Measurements from ENCODE around the gene HSD11B2.

The HSD11B2 gene

GRCh38 chr16:67396159-67397035 is 34.5 kb upstream of the HSD11B2 start:
- no peak for FAIRE-seq
- peak; percentile 58 for DNase-seq (ENCODE audit: low spot score)

GRCh38 chr16:67397036-67397801 is 33.7 kb upstream of the HSD11B2 start:
- DNase-seq (ENCODE audit: low spot score): no peak
- FAIRE-seq: no peak

GRCh38 chr16:67397812-67398545 is 32.9 kb upstream of the HSD11B2 start:
- FAIRE-seq: no peak
- no peak for DNase-seq (ENCODE audit: low spot score)

GRCh38 chr16:67398546-67399217 is 32.2 kb upstream of the HSD11B2 start:
- no peak for FAIRE-seq
- DNase-seq (ENCODE audit: low spot score): no peak

- no peak for DNase-seq (ENCODE audit: low spot score)
- FAIRE-seq: no peak
These were observed 31.6 kb upstream of the HSD11B2 start for GRCh38 chr16:67399218-67399733.

GRCh38 chr16:67399749-67400704 is 30.9 kb upstream of the HSD11B2 start:
- no peak for FAIRE-seq
- DNase-seq (ENCODE audit: low spot score): no peak

- FAIRE-seq (no peak), DNase-seq (ENCODE audit: low spot score) (no peak)
These were observed 30.0 kb upstream of the HSD11B2 start for GRCh38 chr16:67400901-67401300.

- DNase-seq (ENCODE audit: low spot score) (no peak), FAIRE-seq (no peak)
These were observed 26.9 kb upstream of the HSD11B2 start for GRCh38 chr16:67403976-67404555.

- FAIRE-seq (no peak), DNase-seq (ENCODE audit: low spot score) (no peak)
These were observed 26.1 kb upstream of the HSD11B2 start for GRCh38 chr16:67404740-67405226.

GRCh38 chr16:67405336-67405735 is 25.6 kb upstream of the HSD11B2 start:
- FAIRE-seq (no peak), DNase-seq (ENCODE audit: low spot score) (no peak)

- DNase-seq (ENCODE audit: low spot score) (no peak), FAIRE-seq (no peak)
These were observed 24.6 kb upstream of the HSD11B2 start for GRCh38 chr16:67406111-67406971.

- FAIRE-seq (no peak), DNase-seq (ENCODE audit: low spot score) (no peak)
These were observed 23.6 kb upstream of the HSD11B2 start for GRCh38 chr16:67407176-67407787.

- FAIRE-seq (no peak), DNase-seq (ENCODE audit: low spot score) (no peak)
These were observed 23.0 kb upstream of the HSD11B2 start for GRCh38 chr16:67407788-67408452.

GRCh38 chr16:67409631-67410030 is 21.3 kb upstream of the HSD11B2 start:
- no peak for DNase-seq (ENCODE audit: low spot score)
- no peak for FAIRE-seq

- no peak for FAIRE-seq
These were observed 19.6 kb upstream of the HSD11B2 start for GRCh38 chr16:67411339-67411738.

GRCh38 chr16:67412294-67412693 is 18.6 kb upstream of the HSD11B2 start:
- FAIRE-seq: no peak
- no peak for DNase-seq (ENCODE audit: low spot score)

More at GRCh38 chr16:67411339-67411738, 19.6 kb upstream of the HSD11B2 start:
- DNase-seq (ENCODE audit: low spot score): no peak

Measured in RCC 7860 (cell line).